GM23338 (cell line): ENCODE measurements around the gene ASB2.

Source experiments
- CREB1 ChIP-seq: fragments of 250-450 bp; sonication (Bioruptor Pico); IDR thresholded peaks from 2 replicates; pipeline ENCODE4 v1.5.0; 2020; ENCODE audit warnings: low read depth, mild to moderate bottlenecking, moderate library complexity
- CTCF ChIP-seq, 2 experiments: fragments of 200-600 bp in 1 of 2; sonication (generic) in 1 of 2; conservative IDR thresholded peaks; 2 replicates each; pipeline versions ENCODE4 v1.5.1 to v1.6.1; 2016 to 2017; ENCODE audit warnings: antibody characterized with exemption in 2 of 2, low read depth in 2 of 2, mild to moderate bottlenecking in 2 of 2, moderate library complexity in 1 of 2
- EZH2 ChIP-seq: fragments of 200-600 bp; sonication (generic); IDR thresholded peaks from one replicate; pipeline ENCODE4 v1.8.0; 2017; ENCODE audit warnings: antibody characterized with exemption, mild to moderate bottlenecking, low read depth; ENCODE audit not compliant: unreplicated experiment
- EZH2phosphoT487 ChIP-seq: fragments of 200-600 bp; sonication (generic); IDR thresholded peaks from one replicate; pipeline ENCODE4 v1.8.1; 2018; ENCODE audit warnings: antibody characterized with exemption; ENCODE audit not compliant: unreplicated experiment
- JUNB ChIP-seq: IDR thresholded peaks from one replicate; pipeline ENCODE4 v1.6.1; 2016; ENCODE audit warnings: antibody characterized with exemption; ENCODE audit not compliant: unreplicated experiment

DNA sequence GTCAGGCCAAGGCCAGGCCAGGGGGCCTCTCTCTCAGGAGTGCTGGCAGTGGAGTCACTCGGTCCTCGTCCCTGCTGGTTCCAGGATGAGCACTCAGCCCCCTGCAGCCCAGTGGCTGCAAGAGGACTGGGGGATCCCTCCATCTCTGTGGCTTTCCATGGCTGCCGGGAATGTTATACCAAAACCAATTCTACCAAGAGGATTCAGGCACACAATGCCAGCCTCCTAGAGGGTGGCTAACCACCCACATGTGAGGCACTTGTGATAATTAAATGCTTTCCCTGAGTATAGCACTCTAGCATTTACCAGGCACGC lies 21.9 kb downstream of the ASB2 start:
- TF ChIP-seq CTCF (conservative IDR thresholded peaks at IDR 0.05; ENCODE audit: low read depth in 2 of 2): no peak
- no peak for TF ChIP-seq CREB1 (CRISPR knock-in tag)
- TF ChIP-seq EZH2phosphoT487: no peak
- no peak for TF ChIP-seq JUNB
- TF ChIP-seq EZH2: no peak
